ENCODE measurements around the gene KDM5C.

The KDM5C gene

DNA sequence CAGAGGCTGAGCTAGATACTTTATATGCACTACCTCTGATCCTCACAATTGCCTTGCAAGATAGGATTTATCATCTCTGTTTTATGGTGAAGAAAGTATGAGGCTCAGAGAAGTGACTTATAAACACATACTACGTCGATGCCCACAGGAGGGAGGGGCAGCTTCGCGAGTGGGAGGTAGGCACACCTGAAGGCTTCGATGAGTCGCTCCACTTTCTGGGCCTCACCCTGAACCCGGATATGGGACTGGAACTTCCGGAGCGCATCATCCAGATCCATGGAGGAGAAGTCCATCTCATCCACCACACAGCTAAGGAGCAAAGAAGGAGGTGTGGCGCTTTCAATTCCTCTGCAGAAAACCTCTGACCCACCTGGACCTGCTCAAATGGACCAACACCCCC, 22.9 kb upstream of the KDM5C start:
- H3K36me3 ChIP-seq = peaks cover 0 to 46% (median 15%) of the 10 kb centered on the region in 3 donors
- no peak for DNase-seq
- no peaks in the 10 kb centered on the region for H3K4me1 ChIP-seq
- no peak overlapping the region for H3K27ac ChIP-seq
- intact Hi-C loops (cut with DNase I; ENCODE audit: low total_unique reads) = no loop called here
- TF ChIP-seq, protein P1, sequence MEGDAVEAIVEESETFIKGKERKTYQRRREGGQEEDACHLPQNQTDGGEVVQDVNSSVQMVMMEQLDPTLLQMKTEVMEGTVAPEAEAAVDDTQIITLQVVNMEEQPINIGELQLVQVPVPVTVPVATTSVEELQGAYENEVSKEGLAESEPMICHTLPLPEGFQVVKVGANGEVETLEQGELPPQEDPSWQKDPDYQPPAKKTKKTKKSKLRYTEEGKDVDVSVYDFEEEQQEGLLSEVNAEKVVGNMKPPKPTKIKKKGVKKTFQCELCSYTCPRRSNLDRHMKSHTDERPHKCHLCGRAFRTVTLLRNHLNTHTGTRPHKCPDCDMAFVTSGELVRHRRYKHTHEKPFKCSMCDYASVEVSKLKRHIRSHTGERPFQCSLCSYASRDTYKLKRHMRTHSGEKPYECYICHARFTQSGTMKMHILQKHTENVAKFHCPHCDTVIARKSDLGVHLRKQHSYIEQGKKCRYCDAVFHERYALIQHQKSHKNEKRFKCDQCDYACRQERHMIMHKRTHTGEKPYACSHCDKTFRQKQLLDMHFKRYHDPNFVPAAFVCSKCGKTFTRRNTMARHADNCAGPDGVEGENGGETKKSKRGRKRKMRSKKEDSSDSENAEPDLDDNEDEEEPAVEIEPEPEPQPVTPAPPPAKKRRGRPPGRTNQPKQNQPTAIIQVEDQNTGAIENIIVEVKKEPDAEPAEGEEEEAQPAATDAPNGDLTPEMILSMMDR (IDR thresholded peaks at IDR 0.05) = no peak
- no peaks in the 10 kb centered on the region for H3K9me3 ChIP-seq
- no peak overlapping the region for H3K4me3 ChIP-seq
- no peaks in the 10 kb centered on the region for H3K27me3 ChIP-seq

DNA sequence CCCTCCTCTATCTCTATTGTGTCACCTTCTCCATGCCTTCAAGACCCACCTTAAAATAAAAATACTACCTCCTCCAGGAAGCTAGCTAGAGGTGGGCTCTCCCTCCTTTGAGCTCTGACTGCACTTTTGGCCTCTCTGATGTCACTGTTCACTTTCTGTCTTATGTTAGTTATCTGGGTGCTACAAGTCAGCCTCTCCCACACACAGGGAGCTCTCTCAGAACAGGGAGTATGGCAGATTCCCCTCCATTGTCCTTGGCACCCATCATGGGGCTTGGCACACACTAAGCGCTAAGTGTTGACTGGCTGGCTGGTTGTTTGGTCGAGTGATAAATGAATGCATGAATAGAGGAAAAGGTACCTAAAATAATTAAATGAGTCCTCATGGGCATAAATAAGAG, 21.2 kb upstream of the KDM5C start:
- no peaks in the 10 kb centered on the region for H3K4me1 ChIP-seq
- peaks cover 0 to 54% (median 23%) of the 10 kb centered on the region in 3 donors for H3K36me3 ChIP-seq
- no peak for DNase-seq
- H3K27me3 ChIP-seq = no peaks in the 10 kb centered on the region
- no peaks in the 10 kb centered on the region for H3K9me3 ChIP-seq
- TF ChIP-seq, protein P1 (IDR thresholded peaks at IDR 0.05) = no peak
- H3K27ac ChIP-seq = no peak overlapping the region
- H3K4me3 ChIP-seq = no peak overlapping the region
- intact Hi-C loops (cut with DNase I; ENCODE audit: low total_unique reads) = no loop called here

DNA sequence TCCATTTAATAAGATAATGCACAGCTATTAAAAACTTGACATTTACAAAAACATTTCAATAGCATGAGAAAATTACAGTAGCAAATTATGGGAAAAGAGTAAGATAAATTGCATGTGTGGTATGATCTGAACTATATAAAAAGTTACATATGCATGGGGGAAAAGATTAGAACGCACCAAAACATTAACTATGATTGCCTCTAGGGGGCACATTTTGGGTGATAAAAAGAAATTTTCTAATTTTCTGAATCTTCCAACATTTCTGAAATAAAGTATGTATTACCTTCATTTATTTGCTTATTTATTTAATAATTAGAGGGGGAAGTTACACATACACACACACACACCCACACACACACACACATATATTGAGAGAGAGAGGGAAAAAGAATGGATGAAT, 19.6 kb upstream of the KDM5C start:
- no peaks in the 10 kb centered on the region for H3K4me1 ChIP-seq
- no peaks in the 10 kb centered on the region for H3K9me3 ChIP-seq
- H3K36me3 ChIP-seq = peaks cover 0 to 41% (median 19%) of the 10 kb centered on the region in 3 donors
- DNase-seq = no peak
- H3K27ac ChIP-seq = no peak overlapping the region
- no peaks in the 10 kb centered on the region for H3K27me3 ChIP-seq
- intact Hi-C loops (cut with DNase I; ENCODE audit: low total_unique reads) = no loop called here
- TF ChIP-seq, protein P1 (IDR thresholded peaks at IDR 0.05) = no peak
- no peak overlapping the region for H3K4me3 ChIP-seq

DNA sequence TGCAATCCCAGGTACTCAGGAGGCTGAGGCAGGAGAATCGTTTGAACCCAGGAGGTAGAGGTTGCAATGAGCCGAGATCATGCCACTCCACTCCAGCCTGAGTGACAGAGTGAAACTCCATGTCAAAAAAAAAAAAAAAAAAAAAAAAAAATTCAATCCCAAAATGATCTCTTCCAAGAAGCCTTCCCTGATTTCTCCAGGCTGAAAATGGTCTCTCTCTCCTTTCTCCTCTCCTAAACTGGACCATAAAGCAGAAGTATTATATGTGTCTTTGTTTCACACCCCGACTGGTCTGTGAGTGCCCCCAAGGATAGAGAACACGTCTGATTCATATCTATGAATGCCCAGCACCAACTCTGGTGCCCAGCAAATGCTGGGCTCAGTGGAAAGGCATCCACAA, 17.3 kb upstream of the KDM5C start:
- no peak overlapping the region for H3K4me3 ChIP-seq
- peaks cover 0 to 33% (median 19%) of the 10 kb centered on the region in 3 donors for H3K36me3 ChIP-seq
- H3K4me1 ChIP-seq = no peaks in the 10 kb centered on the region
- no peak for DNase-seq
- no peaks in the 10 kb centered on the region for H3K9me3 ChIP-seq
- intact Hi-C loops (cut with DNase I; ENCODE audit: low total_unique reads) = no loop called here
- H3K27ac ChIP-seq = no peak overlapping the region
- no peaks in the 10 kb centered on the region for H3K27me3 ChIP-seq
- TF ChIP-seq, protein P1 (IDR thresholded peaks at IDR 0.05) = no peak

DNA sequence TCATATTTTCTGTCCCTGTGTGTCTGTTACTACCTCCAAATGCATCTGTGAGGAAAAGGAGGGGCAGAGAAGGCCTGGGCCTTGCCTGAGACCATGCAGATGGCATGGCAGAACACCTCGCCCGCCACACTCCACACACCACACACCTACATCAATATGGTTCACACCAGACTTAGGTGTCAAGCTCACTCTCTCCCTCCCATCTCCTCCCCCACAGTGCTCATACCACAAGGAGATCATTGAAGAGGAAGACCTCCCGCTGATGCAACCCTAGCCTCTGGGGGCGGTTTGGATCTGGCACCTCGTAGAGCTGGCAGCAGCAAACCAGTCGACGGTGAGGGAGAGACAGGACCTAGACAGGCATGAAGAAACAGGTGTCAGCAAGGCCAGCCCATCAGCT, 16.6 kb upstream of the KDM5C start:
- no peaks in the 10 kb centered on the region for H3K27me3 ChIP-seq
- TF ChIP-seq, protein P1 (IDR thresholded peaks at IDR 0.05) = no peak
- no peaks in the 10 kb centered on the region for H3K4me1 ChIP-seq
- no peaks in the 10 kb centered on the region for H3K9me3 ChIP-seq
- DNase-seq = no peak
- H3K27ac ChIP-seq = no peak overlapping the region
- intact Hi-C loops (cut with DNase I; ENCODE audit: low total_unique reads) = no loop called here
- no peak overlapping the region for H3K4me3 ChIP-seq
- H3K36me3 ChIP-seq = peaks cover 0 to 34% (median 13%) of the 10 kb centered on the region in 3 donors

DNA sequence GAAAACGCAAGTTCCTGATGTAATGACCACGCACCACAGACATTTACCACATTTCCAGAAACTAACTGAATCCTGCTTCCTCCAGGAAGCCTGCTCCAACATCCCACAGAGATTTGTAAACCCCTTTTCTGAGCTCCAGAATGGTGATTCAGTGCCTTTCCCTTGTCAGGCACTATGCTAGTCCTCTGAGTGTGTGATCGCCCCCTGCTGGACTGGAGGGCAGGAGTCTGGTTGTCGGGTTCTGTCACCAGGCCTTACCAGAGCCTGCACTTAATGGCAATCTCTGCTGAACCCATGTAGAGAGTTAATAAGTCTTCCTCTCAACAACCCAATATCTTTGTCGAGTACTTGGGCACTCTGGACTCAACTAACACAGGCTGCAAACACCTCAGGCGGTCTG, 14.5 kb upstream of the KDM5C start:
- Histone ChIP-seq H3K4me1 (no peaks in the 10 kb centered on the region), H3K4me3 (no peak overlapping the region), H3K27ac (no peak overlapping the region), H3K27me3 (no peaks in the 10 kb centered on the region), H3K9me3 (no peaks in the 10 kb centered on the region), H3K36me3 (peaks cover 0 to 52% (median 13%) of the 10 kb centered on the region in 3 donors)
- TF ChIP-seq, protein P1 (IDR thresholded peaks at IDR 0.05) = no peak
- intact Hi-C loops (cut with DNase I; ENCODE audit: low total_unique reads) = no loop called here
- no peak for DNase-seq

Data from tibial artery (tissue), 4 donors.